ENCODE results near the gene BIN1. TPM values are rescaled to one million over a fixed set of nuclear protein-coding genes. Genes with fewer than 3 reads are reported as not detected.

Gene BIN1
- polyA plus RNA-seq, 1 donor from 2014 or later: 61.9 TPM

DNA sequence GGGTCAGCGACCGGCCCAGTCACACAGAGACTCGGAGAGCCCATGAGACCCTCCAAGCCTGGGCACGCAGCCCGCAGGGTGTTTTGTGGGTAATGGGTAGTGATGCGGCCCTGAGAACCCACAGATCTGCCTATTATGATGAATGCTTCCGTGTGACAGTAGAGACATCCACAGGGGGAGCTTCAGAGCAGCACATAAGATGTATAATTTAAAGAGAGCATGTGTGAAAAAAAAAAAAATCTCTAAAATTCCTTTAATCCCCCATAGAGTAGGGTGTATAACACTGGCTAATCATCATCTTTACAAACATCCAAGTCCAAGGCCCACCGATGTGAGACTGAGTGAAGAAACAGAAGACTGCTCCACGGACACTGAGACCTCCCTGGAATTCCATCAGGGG lies 34.6 kb downstream of the BIN1 start:
- H3K79me2 ChIP-seq (replicated peaks; ENCODE audit: insufficient read depth, low read length): no peaks in the 10 kb centered on the region
- H3K4me2 ChIP-seq (ENCODE audit: low read length): no peak overlapping the region
- H3K4me3 ChIP-seq (ENCODE audit: low read length): no peak overlapping the region
- TF ChIP-seq CTCF (IDR thresholded peaks at IDR 0.05; ENCODE audit: poor library complexity, severe bottlenecking) (no peak), MXI1 (conservative IDR thresholded peaks at IDR 0.05; ENCODE audit: poor library complexity, severe bottlenecking) (no peak), REST (IDR thresholded peaks at IDR 0.05; ENCODE audit: borderline replicate concordance) (no peak), EP300 (conservative IDR thresholded peaks at IDR 0.05; ENCODE audit: poor library complexity, severe bottlenecking) (no peak), SMC3 (conservative IDR thresholded peaks at IDR 0.05; ENCODE audit: poor library complexity) (no peak), RAD21 (conservative IDR thresholded peaks at IDR 0.05) (no peak), TAF1 (IDR thresholded peaks at IDR 0.05; ENCODE audit: low read depth) (no peak), EZH2 (IDR thresholded peaks at IDR 0.05; ENCODE audit: borderline replicate concordance, insufficient read depth, low read length, poor library complexity, severe bottlenecking) (no peak)
- no peaks in the 10 kb centered on the region for H3F3A ChIP-seq (ENCODE audit: insufficient read depth, low read length, poor library complexity, severe bottlenecking)
- H3K36me3 ChIP-seq (ENCODE audit: insufficient read depth, low read length): no peaks in the 10 kb centered on the region
- H4K20me1 ChIP-seq (ENCODE audit: insufficient read depth): no peaks in the 10 kb centered on the region
- no peak overlapping the region for H3K27ac ChIP-seq (ENCODE audit: low read length)
- no peaks in the 10 kb centered on the region for H3K9me3 ChIP-seq (ENCODE audit: low read length)
- H2AFZ ChIP-seq (ENCODE audit: low read depth, low read length): no peak overlapping the region
- H3K9ac ChIP-seq (ENCODE audit: low read length): no peak overlapping the region
- no peaks in the 10 kb centered on the region for H3K27me3 ChIP-seq (ENCODE audit: insufficient read depth, low read depth, low read length)
- H3K9me2 ChIP-seq (ENCODE audit: insufficient read depth, low read length): no peaks in the 10 kb centered on the region

- Histone ChIP-seq H3K27me3 (ENCODE audit: insufficient read depth, low read depth, low read length) (no peaks in the 10 kb centered on the region), H3K9me2 (ENCODE audit: insufficient read depth, low read length) (no peaks in the 10 kb centered on the region), H3K9ac (ENCODE audit: low read length) (no peak overlapping the region), H3K27ac (ENCODE audit: low read length) (no peak overlapping the region), H2AFZ (ENCODE audit: low read depth, low read length) (no peak overlapping the region), H3K4me3 (ENCODE audit: low read length) (no peak overlapping the region), H3K9me3 (ENCODE audit: low read length) (no peaks in the 10 kb centered on the region), H3K36me3 (ENCODE audit: insufficient read depth, low read length) (no peaks in the 10 kb centered on the region), H3F3A (ENCODE audit: insufficient read depth, low read length, poor library complexity, severe bottlenecking) (no peaks in the 10 kb centered on the region), H3K4me2 (ENCODE audit: low read length) (no peak overlapping the region), H3K79me2 (replicated peaks; ENCODE audit: insufficient read depth, low read length) (no peaks in the 10 kb centered on the region), H4K20me1 (ENCODE audit: insufficient read depth) (no peaks in the 10 kb centered on the region)
- TF ChIP-seq POLR2AphosphoS5 (IDR thresholded peaks at IDR 0.05): no peak
- no peak for TF ChIP-seq SMC3 (conservative IDR thresholded peaks at IDR 0.05; ENCODE audit: poor library complexity)
- no peak for TF ChIP-seq RAD21 (conservative IDR thresholded peaks at IDR 0.05)
- TF ChIP-seq CTCF (IDR thresholded peaks at IDR 0.05; ENCODE audit: poor library complexity, severe bottlenecking): no peak
- TF ChIP-seq REST (IDR thresholded peaks at IDR 0.05; ENCODE audit: borderline replicate concordance): no peak
- no peak for TF ChIP-seq EP300 (conservative IDR thresholded peaks at IDR 0.05; ENCODE audit: poor library complexity, severe bottlenecking)
- TF ChIP-seq TAF1 (IDR thresholded peaks at IDR 0.05; ENCODE audit: low read depth): no peak
- TF ChIP-seq MXI1 (conservative IDR thresholded peaks at IDR 0.05; ENCODE audit: poor library complexity, severe bottlenecking): no peak
- TF ChIP-seq EZH2 (IDR thresholded peaks at IDR 0.05; ENCODE audit: borderline replicate concordance, insufficient read depth, low read length, poor library complexity, severe bottlenecking): no peak
Observed at GRCh38 chr2:127071901-127072328, 35.0 kb downstream of the BIN1 start.
